Naive thymus-derived CD4-positive, alpha-beta T cell (primary cell): ENCODE data around the gene MIA2. TPM values are rescaled to one million over a fixed set of nuclear protein-coding genes. Genes with fewer than 3 reads are reported as not detected.

Experiments used
- ATAC-seq: fragments of 150-1000 bp; cut with Tn5 transposase; 2 replicates; pipeline ENCODE4 v1.10.0; 2021; ENCODE audit warnings: mild to moderate bottlenecking, moderate library complexity
- CTCF ChIA-PET: fragments of 350-600 bp; sonication (Branson Sonifier 250); formaldehyde crosslinking; loops from one replicate; lab custom pipeline; 2021; ENCODE audit warnings: antibody characterized with exemption; lab: Charles Lee
- POLR2A ChIA-PET: fragments of 350-600 bp; sonication (Branson Sonifier 250); formaldehyde crosslinking; loops from one replicate; lab custom pipeline; 2021; ENCODE audit warnings: antibody characterized with exemption, inconsistent platforms; lab: Charles Lee
- DNase-seq, 9 donors: peaks; one replicate each; pipeline versions ENCODE4 v3.0.0 to v3.0.0-alpha.2; 2020 to 2022; ENCODE audit warnings: mixed read lengths in 1 of 9
- H3K27ac ChIP-seq: one replicate; pipeline ENCODE4 v1.7.0; 2013; ENCODE audit warnings: mild to moderate bottlenecking, low read depth, low read length, moderate library complexity
- H3K27me3 ChIP-seq, 2 donors: one replicate each; pipeline ENCODE4 v1.7.0; 2013; ENCODE audit warnings: low read length in 2 of 2, mild to moderate bottlenecking in 2 of 2, moderate library complexity in 2 of 2; ENCODE audit not compliant: control insufficient read depth in 2 of 2, insufficient read depth in 2 of 2
- H3K36me3 ChIP-seq, 3 experiments: 1 replicate in 2 of 3; 2 replicates in 1 of 3; pipeline ENCODE4 v1.7.0; 2013; ENCODE audit warnings: low read length in 3 of 3, mild to moderate bottlenecking in 3 of 3, moderate library complexity in 1 of 3; ENCODE audit not compliant: insufficient read depth in 3 of 3, control insufficient read depth in 2 of 3
- H3K4me1 ChIP-seq, 2 donors: one replicate each; pipeline ENCODE4 v1.7.0; 2013; ENCODE audit warnings: low read length in 2 of 2, mild to moderate bottlenecking in 2 of 2, moderate library complexity in 1 of 2; ENCODE audit not compliant: control insufficient read depth in 2 of 2, insufficient read depth in 2 of 2
- H3K4me3 ChIP-seq: 2 replicates; pipeline ENCODE4 v1.7.0; 2013; ENCODE audit warnings: mild to moderate bottlenecking, low read length
- H3K9me3 ChIP-seq, 3 experiments: 1 replicate in 2 of 3; 2 replicates in 1 of 3; pipeline ENCODE4 v1.7.0; 2013; ENCODE audit warnings: low read length in 3 of 3; ENCODE audit not compliant: control insufficient read depth in 2 of 3
- H3K27ac Mint-ChIP-seq, 9 donors: one replicate each; pipeline ENCODE4 v1.8.0; 2020 to 2022; ENCODE audit warnings: mixed read lengths in 9 of 9, mild to moderate bottlenecking in 8 of 9, moderate library complexity in 5 of 9, inconsistent platforms in 2 of 9
- H3K27me3 Mint-ChIP-seq, 5 donors: one replicate each; pipeline ENCODE4 v1.8.0; 2021 to 2022; ENCODE audit warnings: mixed read lengths in 5 of 5, mild to moderate bottlenecking in 1 of 5
- H3K36me3 Mint-ChIP-seq, 5 donors: one replicate each; pipeline ENCODE4 v1.8.0; 2020 to 2022; ENCODE audit warnings: mixed read lengths in 5 of 5, mild to moderate bottlenecking in 3 of 5, inconsistent platforms in 1 of 5
- H3K4me1 Mint-ChIP-seq, 7 donors: one replicate each; pipeline ENCODE4 v1.8.0; 2020 to 2022; ENCODE audit warnings: mixed read lengths in 7 of 7, mild to moderate bottlenecking in 3 of 7, inconsistent platforms in 1 of 7
- H3K4me3 Mint-ChIP-seq, 10 donors: one replicate each; pipeline ENCODE4 v1.8.0; 2020 to 2022; ENCODE audit warnings: mild to moderate bottlenecking in 10 of 10, mixed read lengths in 10 of 10, moderate library complexity in 6 of 10, inconsistent platforms in 2 of 10
- H3K9me3 Mint-ChIP-seq, 11 donors: one replicate each; pipeline ENCODE4 v1.8.0; 2020 to 2022; ENCODE audit warnings: mixed read lengths in 11 of 11, mild to moderate bottlenecking in 4 of 11, inconsistent platforms in 1 of 11, moderate library complexity in 1 of 11
- intact Hi-C, 2 donors: fragments of 100-400 bp; cut with micrococcal nuclease; formaldehyde crosslinking; loops; one replicate each; pipeline ENCODE4 v1.15.1; 2023
- polyA plus RNA-seq, 2 donors: library from polyadenylated mRNA; unstranded; fragments of 300-500 nt; fragmentation: Illumina TruSeq; gene quantifications; one replicate each; pipeline ENCODE4 v1.2.3, GENCODE V29; 2021
- total RNA-seq, 6 experiments: library from RNA in 5 of 6; stranded (reverse) in 5 of 6; gene quantifications; 1 replicate in 5 of 6; 2 replicates in 1 of 6; pipeline ENCODE4 v1.2.3 and lab custom pipeline; 2021 to 2026

Gene MIA2
- total and polyA plus RNA-seq, 7 experiments from 2014 or later, result 18.4 to 30.6 (median 26.1) TPM

GRCh38 chr14:39265806-39266524 lies 32.2 kb downstream of the MIA2 start:
- DNase-seq (no peak), ATAC-seq (no peak)
- H3K9me3 Mint-ChIP-seq, result peaks cover 0 to 15% (median 0%) of the 10 kb centered on the region in 11 donors
- ChIA-PET CTCF (interaction anchor here (1.1 kb wide), 1 partner anchor 28 kb away, joined by 4 read pairs; no protein-coding TSS in a partner anchor), POLR2A (interaction anchor here (0.9 to 3.7 kb wide), 9 partner anchors 37 to 179 kb away, joined by 3 to 40 read pairs (median 7); partner anchors contain the start of genes FBXO33, GEMIN2, PNN and TRAPPC6B)
- Histone ChIP-seq H3K27ac (peak overlapping the region; percentile 94), H3K36me3 (peaks cover 0 to 12% (median 0%) of the 10 kb centered on the region in 3 experiments), H3K9me3 (no peaks in the 10 kb centered on the region), H3K4me1 (peaks cover 17 to 24% of the 10 kb centered on the region in 2 donors), H3K27me3 (no peaks in the 10 kb centered on the region), H3K4me3 (peak overlapping the region; percentile 86)
- peaks cover 0 to 18% (median 0%) of the 10 kb centered on the region in 5 donors for H3K36me3 Mint-ChIP-seq
- peak overlapping the region; percentile 88 to 98 (median 96) for H3K27ac Mint-ChIP-seq
- intact Hi-C loops, result loop anchor here (2.0 to 5.0 kb wide), 3 partner anchors 17 to 163 kb away; partner anchors contain the start of gene SEC23A (in 1 of the 2)
- peaks cover 37 to 51% (median 47%) of the 10 kb centered on the region in 7 donors for H3K4me1 Mint-ChIP-seq
- H3K27me3 Mint-ChIP-seq, result no peaks in the 10 kb centered on the region
- peak overlapping the region; percentile 76 to 100 (median 95) for H3K4me3 Mint-ChIP-seq

- peak in 1 of 9 donors; percentile 19 for DNase-seq
- H3K9me3 ChIP-seq, result no peaks in the 10 kb centered on the region
- peaks cover 42 to 57% (median 53%) of the 10 kb centered on the region in 7 donors for H3K4me1 Mint-ChIP-seq
- H3K4me1 ChIP-seq, result peaks cover 17 to 29% of the 10 kb centered on the region in 2 donors
- peaks cover 0 to 13% (median 0%) of the 10 kb centered on the region in 11 donors for H3K9me3 Mint-ChIP-seq
- H3K27ac ChIP-seq, result peak overlapping the region; percentile 94
- H3K27ac Mint-ChIP-seq, result peak overlapping the region; percentile 88 to 98 (median 96)
- peaks cover 0 to 19% (median 0%) of the 10 kb centered on the region in 5 donors for H3K36me3 Mint-ChIP-seq
- POLR2A ChIA-PET, result interaction anchor here (0.9 to 3.7 kb wide), 13 partner anchors 9 to 179 kb away, joined by 3 to 40 read pairs (median 5); partner anchors contain the start of genes FBXO33, GEMIN2, PNN and SEC23A
- intact Hi-C loops, result loop anchor here (2.0 to 5.0 kb wide), 3 partner anchors 16 to 164 kb away; partner anchors contain the start of gene SEC23A (in 1 of the 2)
- CTCF ChIA-PET, result interaction anchor here (1.1 kb wide), 1 partner anchor 28 kb away, joined by 4 read pairs; no protein-coding TSS in a partner anchor
- peak overlapping the region; percentile 86 for H3K4me3 ChIP-seq
- ATAC-seq, result peak; percentile 55
- no peaks in the 10 kb centered on the region for H3K27me3 ChIP-seq
- H3K27me3 Mint-ChIP-seq, result no peaks in the 10 kb centered on the region
- peak overlapping the region; percentile 76 to 100 (median 95) for H3K4me3 Mint-ChIP-seq
- peaks cover 0 to 12% (median 0%) of the 10 kb centered on the region in 3 experiments for H3K36me3 ChIP-seq
These were observed 32.8 kb downstream of the MIA2 start for GRCh38 chr14:39266525-39266870.

GRCh38 chr14:39266871-39267607 lies 33.3 kb downstream of the MIA2 start:
- ChIA-PET POLR2A (interaction anchor here (0.6 to 3.7 kb wide), 18 partner anchors 9 to 1205 kb away, joined by 3 to 40 read pairs (median 4); partner anchors contain the start of genes FBXO33, GEMIN2, PNN and SEC23A), CTCF (interaction anchor here (0.6 to 1.1 kb wide), 3 partner anchors 29 to 97 kb away, joined by 3 to 4 read pairs (median 4); partner anchors contain the start of gene TRAPPC6B)
- peaks cover 0 to 10% (median 0%) of the 10 kb centered on the region in 11 donors for H3K9me3 Mint-ChIP-seq
- peaks cover 0 to 22% (median 0%) of the 10 kb centered on the region in 5 donors for H3K36me3 Mint-ChIP-seq
- DNase-seq, result peak; percentile 65 to 77 (median 71)
- peak overlapping the region; percentile 76 to 100 (median 95) for H3K4me3 Mint-ChIP-seq
- Histone ChIP-seq H3K36me3 (peaks cover 0 to 12% (median 0%) of the 10 kb centered on the region in 3 experiments), H3K27ac (peak overlapping the region; percentile 94), H3K4me1 (peaks cover 17 to 29% of the 10 kb centered on the region in 2 donors), H3K9me3 (no peaks in the 10 kb centered on the region), H3K4me3 (peak overlapping the region; percentile 86), H3K27me3 (no peaks in the 10 kb centered on the region)
- peak overlapping the region; percentile 88 to 98 (median 96) for H3K27ac Mint-ChIP-seq
- H3K4me1 Mint-ChIP-seq, result peaks cover 47 to 62% (median 58%) of the 10 kb centered on the region in 7 donors
- no peaks in the 10 kb centered on the region for H3K27me3 Mint-ChIP-seq
- ATAC-seq, result peak; percentile 87
- intact Hi-C loops, result loop anchor here (1.0 to 5.0 kb wide), 9 partner anchors 16 to 165 kb away; partner anchors contain the start of genes FBXO33 (in 2 of the 2), GEMIN2 (in 2 of the 2), PNN (in 2 of the 2) and SEC23A (in 2 of the 2)

GRCh38 chr14:39267608-39268005 lies 33.9 kb downstream of the MIA2 start:
- Mint-ChIP-seq H3K27ac (peak overlapping the region; percentile 88 to 98 (median 96)), H3K4me1 (peaks cover 49 to 68% (median 62%) of the 10 kb centered on the region in 7 donors), H3K27me3 (no peaks in the 10 kb centered on the region), H3K4me3 (peak overlapping the region; percentile 76 to 100 (median 95)), H3K9me3 (peaks cover 0 to 7% (median 0%) of the 10 kb centered on the region in 11 donors), H3K36me3 (peaks cover 0 to 23% (median 0%) of the 10 kb centered on the region in 5 donors)
- POLR2A ChIA-PET, result interaction anchor here (0.7 to 3.7 kb wide), 12 partner anchors 38 to 1205 kb away, joined by 3 to 40 read pairs (median 6); partner anchors contain the start of genes FBXO33, GEMIN2, PNN and TRAPPC6B
- intact Hi-C loops, result loop anchor here (1.0 to 5.0 kb wide), 9 partner anchors 15 to 165 kb away; partner anchors contain the start of genes FBXO33 (in 2 of the 2), GEMIN2 (in 2 of the 2), PNN (in 2 of the 2) and SEC23A (in 2 of the 2)
- no peaks in the 10 kb centered on the region for H3K27me3 ChIP-seq
- CTCF ChIA-PET, result interaction anchor here (0.6 to 1.1 kb wide), 2 partner anchors 32 to 98 kb away, joined by 3 to 4 read pairs; partner anchors contain the start of gene TRAPPC6B
- peak in 6 of 9 donors; percentile 39 to 57 (median 51) for DNase-seq
- H3K4me1 ChIP-seq, result peaks cover 17 to 29% of the 10 kb centered on the region in 2 donors
- H3K4me3 ChIP-seq, result peak overlapping the region; percentile 86
- ATAC-seq, result peak; percentile 30
- peaks cover 0 to 12% (median 0%) of the 10 kb centered on the region in 3 experiments for H3K36me3 ChIP-seq
- H3K27ac ChIP-seq, result peak overlapping the region; percentile 94
- no peaks in the 10 kb centered on the region for H3K9me3 ChIP-seq

- Mint-ChIP-seq H3K4me3 (peak overlapping the region; percentile 76 to 100 (median 95)), H3K27ac (peak overlapping the region; percentile 25 to 98 (median 95)), H3K27me3 (no peaks in the 10 kb centered on the region), H3K36me3 (peaks cover 0 to 28% (median 3%) of the 10 kb centered on the region in 5 donors), H3K9me3 (peaks cover 0 to 7% (median 0%) of the 10 kb centered on the region in 11 donors), H3K4me1 (peaks cover 57 to 76% (median 70%) of the 10 kb centered on the region in 7 donors)
- H3K27ac ChIP-seq, result peak overlapping the region; percentile 94
- POLR2A ChIA-PET, result interaction anchor here (2.1 to 3.7 kb wide), 2 partner anchors 94 to 163 kb away, joined by 6 to 32 read pairs; partner anchors contain the start of genes FBXO33 and PNN
- CTCF ChIA-PET, result no interaction called here
- H3K4me1 ChIP-seq, result peaks cover 17 to 29% of the 10 kb centered on the region in 2 donors
- H3K4me3 ChIP-seq, result peak overlapping the region; percentile 86
- H3K27me3 ChIP-seq, result no peaks in the 10 kb centered on the region
- DNase-seq (peak in 2 of 9 donors; percentile 8 to 11), ATAC-seq (no peak)
- no peaks in the 10 kb centered on the region for H3K9me3 ChIP-seq
- intact Hi-C loops, result loop anchor here in 1 of 2 donors (5.0 kb wide), 1 partner anchor 34 kb away; no protein-coding TSS in a partner anchor
- H3K36me3 ChIP-seq, result peaks cover 0 to 12% (median 0%) of the 10 kb centered on the region in 3 experiments
These were observed 34.7 kb downstream of the MIA2 start for GRCh38 chr14:39268393-39268792.
